PC-9 (cell line): Measurements from ENCODE around the gene POLR2J3.
"Not testable (repeated sequence)": the region's sequence is repeated elsewhere in the genome, so short reads cannot be mapped to it uniquely, and the experiment has no call there.

Source experiments
- EZH2 ChIP-seq: fragments of 200-600 bp; sonication (generic); IDR thresholded peaks from 2 replicates; pipeline ENCODE4 v1.8.0; 2017; ENCODE audit warnings: antibody characterized with exemption, low read depth
- TF ChIP-seq, protein P1 (sequence below): fragments of 200-600 bp; sonication (generic); conservative IDR thresholded peaks from 2 replicates; pipeline ENCODE4 v1.6.1; 2017; ENCODE audit warnings: mixed run types, antibody characterized with exemption, mild to moderate bottlenecking, moderate library complexity

DNA sequence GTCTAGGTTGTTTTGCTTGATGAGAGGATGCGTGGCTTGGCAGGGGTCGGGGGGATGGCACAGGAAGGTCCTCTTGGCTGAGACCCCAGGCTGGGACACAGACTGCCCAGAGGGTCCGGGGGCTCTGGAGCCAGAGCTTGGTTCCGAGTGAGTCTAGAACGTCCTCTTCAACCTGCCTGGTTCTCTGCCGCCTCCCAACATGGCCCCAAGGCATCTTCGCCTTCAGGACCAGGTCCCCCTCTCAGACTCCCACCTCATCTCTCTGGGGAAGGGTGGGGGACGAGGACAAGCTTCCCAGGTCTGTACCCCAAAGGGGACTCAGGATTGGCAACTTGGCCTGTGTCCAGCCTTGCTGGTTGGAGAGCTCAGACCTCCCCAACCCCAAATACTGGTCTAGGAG, 30.3 kb downstream of the POLR2J3 start:
- TF ChIP-seq, protein P1, sequence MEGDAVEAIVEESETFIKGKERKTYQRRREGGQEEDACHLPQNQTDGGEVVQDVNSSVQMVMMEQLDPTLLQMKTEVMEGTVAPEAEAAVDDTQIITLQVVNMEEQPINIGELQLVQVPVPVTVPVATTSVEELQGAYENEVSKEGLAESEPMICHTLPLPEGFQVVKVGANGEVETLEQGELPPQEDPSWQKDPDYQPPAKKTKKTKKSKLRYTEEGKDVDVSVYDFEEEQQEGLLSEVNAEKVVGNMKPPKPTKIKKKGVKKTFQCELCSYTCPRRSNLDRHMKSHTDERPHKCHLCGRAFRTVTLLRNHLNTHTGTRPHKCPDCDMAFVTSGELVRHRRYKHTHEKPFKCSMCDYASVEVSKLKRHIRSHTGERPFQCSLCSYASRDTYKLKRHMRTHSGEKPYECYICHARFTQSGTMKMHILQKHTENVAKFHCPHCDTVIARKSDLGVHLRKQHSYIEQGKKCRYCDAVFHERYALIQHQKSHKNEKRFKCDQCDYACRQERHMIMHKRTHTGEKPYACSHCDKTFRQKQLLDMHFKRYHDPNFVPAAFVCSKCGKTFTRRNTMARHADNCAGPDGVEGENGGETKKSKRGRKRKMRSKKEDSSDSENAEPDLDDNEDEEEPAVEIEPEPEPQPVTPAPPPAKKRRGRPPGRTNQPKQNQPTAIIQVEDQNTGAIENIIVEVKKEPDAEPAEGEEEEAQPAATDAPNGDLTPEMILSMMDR = not testable (repeated sequence)
- not testable (repeated sequence) for TF ChIP-seq EZH2
